NB4 (cell line): ENCODE results near the gene IGSF21.

Experiments used
- DNase-seq: peaks from one replicate; pipeline ENCODE4 v3.0.0; 2010; ENCODE audit warnings: low read depth
- H3K4me3 ChIP-seq: one replicate; pipeline ENCODE4 v1.5.1; 2011; ENCODE audit warnings: mild to moderate bottlenecking, low read depth, low read length, moderate library complexity
- MYC ChIP-seq: IDR thresholded peaks from 2 replicates; pipeline ENCODE4 v1.6.1; 2011; ENCODE audit warnings: low read depth, low read length
- POLR2A ChIP-seq: IDR thresholded peaks from 2 replicates; pipeline ENCODE4 v1.6.1; 2011; ENCODE audit warnings: mild to moderate bottlenecking; ENCODE audit not compliant: insufficient read length; ENCODE audit errors: extremely low read depth
- TF ChIP-seq, protein P1 (sequence below): IDR thresholded peaks from 2 replicates; pipeline ENCODE4 v1.6.1; 2011; ENCODE audit warnings: low read depth, low read length
- TF ChIP-seq, protein P2 (sequence below): IDR thresholded peaks from one replicate; pipeline ENCODE4 v1.5.1; 2012; ENCODE audit warnings: low read depth, low read length

The IGSF21 gene

DNA sequence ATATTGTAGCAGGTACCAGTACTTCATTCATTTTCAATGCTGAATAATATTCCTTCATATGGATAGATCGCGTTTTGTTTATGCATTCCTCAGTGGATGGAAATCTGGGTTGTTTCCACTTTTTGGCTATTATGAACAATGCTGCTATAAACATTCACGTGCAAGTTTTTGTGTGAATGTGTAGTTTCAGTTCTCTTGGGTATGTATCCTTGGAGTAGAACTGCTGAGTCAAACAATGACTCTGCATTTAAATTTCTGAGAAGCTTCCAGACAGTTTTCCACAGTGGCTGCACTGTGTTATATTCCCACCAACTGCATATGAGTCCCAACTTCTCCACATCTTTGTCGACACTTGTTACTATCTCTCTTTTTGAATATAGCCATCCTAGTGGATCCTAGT, 235.1 kb downstream of the IGSF21 start:
- TF ChIP-seq, protein P1, sequence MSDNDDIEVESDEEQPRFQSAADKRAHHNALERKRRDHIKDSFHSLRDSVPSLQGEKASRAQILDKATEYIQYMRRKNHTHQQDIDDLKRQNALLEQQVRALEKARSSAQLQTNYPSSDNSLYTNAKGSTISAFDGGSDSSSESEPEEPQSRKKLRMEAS = no peak
- no peak overlapping the region for H3K4me3 ChIP-seq
- no peak for DNase-seq

DNA sequence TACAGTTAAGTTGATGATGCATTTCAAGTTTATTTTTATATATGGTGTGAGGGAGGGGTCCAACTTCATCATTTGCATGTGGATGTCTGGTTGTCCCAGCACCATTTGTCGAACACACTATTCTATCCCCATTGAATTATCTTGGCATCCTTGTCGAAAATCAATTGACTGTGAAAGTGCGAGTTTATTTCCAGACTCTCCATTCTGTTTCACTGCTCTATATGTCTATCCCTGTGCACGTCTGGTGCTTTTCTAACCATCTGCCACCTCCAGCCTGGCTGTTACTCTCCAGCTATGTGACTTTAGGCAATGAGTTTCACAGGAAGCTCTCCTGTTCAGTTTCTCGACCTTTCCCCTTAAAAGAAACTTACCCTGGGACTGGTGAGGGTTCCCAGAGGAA, 236.0 kb downstream of the IGSF21 start:
- TF ChIP-seq, protein P1 = no peak
- H3K4me3 ChIP-seq = no peak overlapping the region
- no peak for DNase-seq

DNA sequence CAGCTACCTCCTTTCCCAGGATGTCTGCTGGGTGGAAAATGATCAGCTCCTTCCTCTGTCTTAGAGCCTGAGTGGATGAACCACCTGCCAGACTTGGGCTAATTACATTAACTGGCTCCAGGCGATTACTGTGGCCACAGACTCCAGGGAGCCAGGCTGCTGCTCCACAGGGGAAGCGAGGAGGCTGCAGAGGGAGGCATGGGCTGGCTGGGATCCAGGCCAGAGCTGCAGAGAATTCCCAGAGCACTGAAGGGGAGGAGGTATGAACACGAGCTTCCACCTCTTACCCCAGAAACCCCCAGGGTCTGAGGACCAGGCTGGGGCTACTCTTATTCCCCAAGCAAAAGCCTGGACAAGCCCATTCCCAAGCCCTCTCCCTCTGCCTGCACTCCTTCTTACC, 237.2 kb downstream of the IGSF21 start:
- TF ChIP-seq POLR2A (no peak), MYC (no peak)
- TF ChIP-seq, protein P2, sequence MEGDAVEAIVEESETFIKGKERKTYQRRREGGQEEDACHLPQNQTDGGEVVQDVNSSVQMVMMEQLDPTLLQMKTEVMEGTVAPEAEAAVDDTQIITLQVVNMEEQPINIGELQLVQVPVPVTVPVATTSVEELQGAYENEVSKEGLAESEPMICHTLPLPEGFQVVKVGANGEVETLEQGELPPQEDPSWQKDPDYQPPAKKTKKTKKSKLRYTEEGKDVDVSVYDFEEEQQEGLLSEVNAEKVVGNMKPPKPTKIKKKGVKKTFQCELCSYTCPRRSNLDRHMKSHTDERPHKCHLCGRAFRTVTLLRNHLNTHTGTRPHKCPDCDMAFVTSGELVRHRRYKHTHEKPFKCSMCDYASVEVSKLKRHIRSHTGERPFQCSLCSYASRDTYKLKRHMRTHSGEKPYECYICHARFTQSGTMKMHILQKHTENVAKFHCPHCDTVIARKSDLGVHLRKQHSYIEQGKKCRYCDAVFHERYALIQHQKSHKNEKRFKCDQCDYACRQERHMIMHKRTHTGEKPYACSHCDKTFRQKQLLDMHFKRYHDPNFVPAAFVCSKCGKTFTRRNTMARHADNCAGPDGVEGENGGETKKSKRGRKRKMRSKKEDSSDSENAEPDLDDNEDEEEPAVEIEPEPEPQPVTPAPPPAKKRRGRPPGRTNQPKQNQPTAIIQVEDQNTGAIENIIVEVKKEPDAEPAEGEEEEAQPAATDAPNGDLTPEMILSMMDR = no peak
- TF ChIP-seq, protein P1 = no peak
- DNase-seq = no peak
- no peak overlapping the region for H3K4me3 ChIP-seq

DNA sequence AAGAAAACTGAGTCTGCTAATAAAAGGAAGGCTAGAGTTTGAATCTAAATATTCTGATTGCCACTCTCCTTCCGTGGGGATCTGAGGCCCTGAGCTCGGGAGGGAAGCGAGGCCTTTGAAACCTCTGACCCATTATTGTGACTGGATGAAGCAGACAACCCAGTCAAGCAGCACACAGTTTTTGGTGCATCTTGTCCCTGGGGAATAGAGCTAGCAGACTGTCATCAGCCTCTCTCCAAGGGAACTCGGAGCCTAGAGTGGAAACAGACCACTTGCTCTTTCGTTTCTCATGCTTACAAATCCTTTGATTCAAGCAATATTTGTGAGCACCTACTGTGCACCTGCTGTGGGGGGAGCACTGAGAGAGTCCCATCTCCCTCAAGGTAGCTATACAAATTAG, 240.0 kb downstream of the IGSF21 start:
- DNase-seq = peak; percentile 10
- no peak overlapping the region for H3K4me3 ChIP-seq
- TF ChIP-seq MYC = no peak
- TF ChIP-seq POLR2A = no peak
- TF ChIP-seq, protein P2 = no peak
- TF ChIP-seq, protein P1 = no peak

DNA sequence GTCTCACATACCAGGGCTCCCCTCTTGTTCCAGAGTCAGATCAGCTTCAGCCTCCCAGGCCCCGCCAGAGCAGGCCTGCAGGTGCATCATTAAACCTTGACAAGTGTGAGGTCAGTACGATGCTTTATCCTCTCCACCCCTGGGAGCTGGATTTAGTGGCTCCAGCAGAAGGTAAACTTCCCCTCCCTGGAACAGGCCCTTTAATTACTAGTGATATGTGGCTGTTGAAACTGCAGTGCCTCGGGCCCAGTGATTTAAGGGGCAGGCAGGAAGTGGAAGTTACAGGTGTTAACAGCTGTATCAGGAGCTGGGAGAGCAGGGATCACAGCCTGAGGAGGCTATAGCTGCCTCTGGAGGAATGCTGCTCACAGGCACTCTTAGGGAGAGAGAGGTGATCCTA, 240.8 kb downstream of the IGSF21 start:
- H3K4me3 ChIP-seq = no peak overlapping the region
- no peak for TF ChIP-seq MYC
- TF ChIP-seq, protein P1 = no peak
- no peak for TF ChIP-seq POLR2A
- TF ChIP-seq, protein P2 = no peak
- DNase-seq = no peak

DNA sequence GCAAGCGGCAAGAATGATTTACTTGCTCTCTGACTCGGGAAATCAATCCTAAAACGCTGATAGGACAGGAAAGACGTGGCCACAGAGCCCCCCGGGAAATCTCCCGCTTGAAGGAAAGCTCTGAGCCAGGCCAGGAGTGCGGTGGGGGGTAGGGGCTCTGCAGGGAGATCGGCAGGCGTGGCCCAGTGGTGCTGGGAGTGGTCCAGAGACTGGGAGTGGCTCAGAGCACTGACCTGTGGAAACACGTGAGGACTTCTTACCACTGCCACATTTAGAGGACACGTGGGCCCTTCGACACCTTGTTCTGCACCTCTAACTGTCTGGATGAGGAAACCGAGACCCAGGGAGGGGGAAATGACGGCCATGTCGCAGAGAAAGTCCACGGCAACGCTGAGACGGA, 243.1 kb downstream of the IGSF21 start:
- no peak for TF ChIP-seq POLR2A
- TF ChIP-seq MYC = no peak
- TF ChIP-seq, protein P1 = no peak
- TF ChIP-seq, protein P2 = no peak

DNA sequence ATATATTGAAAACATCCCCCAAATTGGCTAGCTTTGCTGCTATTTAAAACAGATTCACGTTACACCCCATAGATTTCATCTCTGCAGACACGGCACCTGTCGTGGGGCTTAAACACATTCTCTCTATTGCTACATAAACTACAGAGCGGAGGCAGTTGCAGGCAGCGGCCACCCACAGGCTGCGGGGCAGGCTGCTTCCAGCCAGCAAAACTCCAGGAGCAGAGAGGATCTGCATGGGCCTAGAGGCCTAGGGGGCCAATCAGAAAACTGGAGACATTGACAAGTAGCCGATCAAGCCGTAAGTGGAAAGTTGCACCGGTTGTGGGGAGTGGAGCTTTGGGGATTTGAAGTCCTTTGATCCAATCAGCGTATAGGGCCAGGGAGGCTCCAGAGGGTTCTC, 244.1 kb downstream of the IGSF21 start:
- H3K4me3 ChIP-seq = no peak overlapping the region
- no peak for TF ChIP-seq POLR2A
- no peak for TF ChIP-seq MYC
- TF ChIP-seq, protein P1 = no peak
- TF ChIP-seq, protein P2 = no peak
- DNase-seq = no peak

More for the DNA sequence above, 243.1 kb downstream of the IGSF21 start:
- DNase-seq = no peak
- H3K4me3 ChIP-seq = no peak overlapping the region
